Measurements from ENCODE around the gene ADH5. TPM values are rescaled to one million over a fixed set of nuclear protein-coding genes. Genes with fewer than 3 reads are reported as not detected.

The ADH5 gene
- total and polyA plus RNA-seq, 12 donors: 62.3 to 254 (median 196) TPM

DNA sequence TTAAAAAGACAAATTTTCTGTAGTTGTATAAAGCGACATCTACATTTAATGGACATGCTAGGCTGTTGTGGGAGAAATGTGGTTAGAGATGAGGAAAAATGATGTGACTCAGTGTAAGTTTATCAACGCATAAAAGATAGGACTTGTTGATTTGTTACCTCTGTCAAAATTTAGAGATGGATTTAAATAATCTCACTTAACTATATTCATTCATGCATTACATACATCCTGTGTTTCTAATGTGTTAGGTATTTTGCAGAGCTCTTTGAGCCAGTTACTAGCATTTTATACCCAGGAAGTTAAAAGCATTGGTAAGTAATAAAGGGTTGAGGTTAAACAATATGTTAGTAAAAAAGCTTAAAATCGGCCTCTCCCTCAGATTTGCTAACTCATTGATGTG is 58.7 kb downstream of the ADH5 start:
- peaks cover 0 to 13% (median 0%) of the 10 kb centered on the region in 9 donors for H3K36me3 ChIP-seq
- intact Hi-C loops (cut with DNase I): no loop called here
- H3K27ac ChIP-seq: no peak overlapping the region
- TF ChIP-seq, protein P1, sequence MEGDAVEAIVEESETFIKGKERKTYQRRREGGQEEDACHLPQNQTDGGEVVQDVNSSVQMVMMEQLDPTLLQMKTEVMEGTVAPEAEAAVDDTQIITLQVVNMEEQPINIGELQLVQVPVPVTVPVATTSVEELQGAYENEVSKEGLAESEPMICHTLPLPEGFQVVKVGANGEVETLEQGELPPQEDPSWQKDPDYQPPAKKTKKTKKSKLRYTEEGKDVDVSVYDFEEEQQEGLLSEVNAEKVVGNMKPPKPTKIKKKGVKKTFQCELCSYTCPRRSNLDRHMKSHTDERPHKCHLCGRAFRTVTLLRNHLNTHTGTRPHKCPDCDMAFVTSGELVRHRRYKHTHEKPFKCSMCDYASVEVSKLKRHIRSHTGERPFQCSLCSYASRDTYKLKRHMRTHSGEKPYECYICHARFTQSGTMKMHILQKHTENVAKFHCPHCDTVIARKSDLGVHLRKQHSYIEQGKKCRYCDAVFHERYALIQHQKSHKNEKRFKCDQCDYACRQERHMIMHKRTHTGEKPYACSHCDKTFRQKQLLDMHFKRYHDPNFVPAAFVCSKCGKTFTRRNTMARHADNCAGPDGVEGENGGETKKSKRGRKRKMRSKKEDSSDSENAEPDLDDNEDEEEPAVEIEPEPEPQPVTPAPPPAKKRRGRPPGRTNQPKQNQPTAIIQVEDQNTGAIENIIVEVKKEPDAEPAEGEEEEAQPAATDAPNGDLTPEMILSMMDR (IDR thresholded peaks at IDR 0.05): no peak
- ATAC-seq (no peak), DNase-seq (no peak)
- no peak overlapping the region for H3K4me3 ChIP-seq
- H3K9me3 ChIP-seq: no peaks in the 10 kb centered on the region
- H3K27me3 ChIP-seq: no peaks in the 10 kb centered on the region
- peaks cover 0 to 31% (median 14%) of the 10 kb centered on the region in 9 donors for H3K4me1 ChIP-seq
- WGBS, 2 donors: 84 to 89% methylated on average over 3 of the region's 3 CpGs

DNA sequence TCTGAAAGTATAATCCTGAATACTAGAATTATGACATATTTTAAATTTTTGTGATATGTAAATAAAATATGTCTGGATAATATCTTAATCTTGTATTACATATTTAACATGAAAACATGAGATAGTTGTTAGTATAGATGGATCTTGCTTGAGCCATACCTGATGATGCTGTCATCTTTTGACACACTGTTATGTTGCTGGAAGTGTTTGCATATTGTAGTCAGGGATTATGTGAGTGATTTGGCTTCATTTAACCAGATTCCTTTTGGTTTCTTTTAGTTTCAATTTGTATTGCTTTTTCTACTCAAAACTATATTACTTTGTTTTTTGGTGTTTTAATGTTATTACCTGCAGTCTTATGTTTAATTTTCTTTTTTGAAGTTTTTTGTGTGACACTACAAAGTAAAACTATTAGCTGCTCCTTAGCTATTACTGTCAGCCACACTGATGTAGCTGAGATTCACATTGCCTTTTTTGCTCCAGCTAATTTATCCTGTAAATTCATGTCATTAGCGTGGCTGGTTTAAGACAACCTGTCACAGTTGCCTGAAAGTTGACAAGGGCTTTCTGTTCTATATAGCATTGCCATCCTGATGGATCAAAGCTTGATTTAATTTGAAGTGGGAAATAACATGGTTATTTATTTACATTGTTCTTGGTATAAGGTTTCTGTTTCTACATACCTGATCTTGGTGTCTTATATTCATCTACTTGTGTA is 59.4 kb downstream of the ADH5 start:
- DNase-seq: no peak
- no peak overlapping the region for H3K4me3 ChIP-seq
- intact Hi-C loops (cut with DNase I): no loop called here
- H3K9me3 ChIP-seq: no peaks in the 10 kb centered on the region
- TF ChIP-seq, protein P1 (IDR thresholded peaks at IDR 0.05): no peak
- peaks cover 0 to 7% (median 0%) of the 10 kb centered on the region in 9 donors for H3K36me3 ChIP-seq
- H3K27ac ChIP-seq: no peak overlapping the region
- ATAC-seq: no peak
- H3K4me1 ChIP-seq: peaks cover 0 to 38% (median 20%) of the 10 kb centered on the region in 9 donors
- WGBS, 2 donors: 80 to 81% methylated on average over 1 of the region's 1 CpG
- H3K27me3 ChIP-seq: no peaks in the 10 kb centered on the region

DNA sequence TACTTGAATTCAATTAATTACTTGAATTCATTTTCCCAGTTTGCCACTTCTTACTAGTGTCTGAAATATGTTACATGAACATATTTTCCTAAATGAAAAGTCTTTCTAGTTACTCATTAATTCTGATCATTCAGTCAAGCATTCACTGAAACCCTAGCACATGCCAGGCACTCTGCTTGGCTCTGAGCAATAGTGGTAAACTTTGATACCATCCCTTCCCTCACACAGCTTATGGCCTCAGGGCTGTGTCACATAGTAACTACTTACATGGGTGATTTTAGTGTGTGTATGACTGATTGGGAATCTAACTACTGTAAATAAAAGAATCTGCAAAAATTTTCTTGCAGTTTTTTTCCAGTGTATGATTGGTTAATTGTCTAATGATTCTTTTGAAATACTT is 60.4 kb downstream of the ADH5 start:
- ATAC-seq: no peak
- intact Hi-C loops (cut with DNase I): no loop called here
- H3K27ac ChIP-seq: no peak overlapping the region
- TF ChIP-seq, protein P1 (IDR thresholded peaks at IDR 0.05): no peak
- H3K4me3 ChIP-seq: no peak overlapping the region
- DNase-seq: no peak
- H3K9me3 ChIP-seq: no peaks in the 10 kb centered on the region
- H3K36me3 ChIP-seq: peaks cover 0 to 7% (median 0%) of the 10 kb centered on the region in 9 donors
- H3K27me3 ChIP-seq: no peaks in the 10 kb centered on the region
- peaks cover 0 to 43% (median 17%) of the 10 kb centered on the region in 9 donors for H3K4me1 ChIP-seq

DNA sequence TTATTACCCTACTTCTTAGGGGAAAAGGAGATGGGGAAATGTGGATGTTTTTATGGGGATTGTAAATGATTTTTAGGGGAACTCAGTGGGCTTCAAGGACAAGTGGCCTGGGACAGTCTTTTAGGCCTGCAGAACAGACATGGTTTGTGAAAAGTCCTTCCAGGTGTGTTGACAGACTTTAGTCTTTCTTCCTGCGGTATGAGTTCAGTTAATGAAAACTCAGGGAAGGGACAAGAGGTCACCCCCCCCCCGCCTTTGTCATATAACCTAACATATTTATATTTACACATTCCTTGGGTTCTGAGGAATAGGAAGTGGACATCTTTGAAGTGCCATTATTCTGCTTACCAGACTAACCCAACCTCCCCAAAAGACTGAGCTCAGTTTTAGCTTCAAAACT is 61.3 kb downstream of the ADH5 start:
- DNase-seq (no peak), ATAC-seq (no peak)
- Histone ChIP-seq H3K4me1 (peaks cover 0 to 45% (median 17%) of the 10 kb centered on the region in 9 donors), H3K4me3 (no peak overlapping the region), H3K27ac (no peak overlapping the region), H3K36me3 (peaks cover 0 to 7% (median 0%) of the 10 kb centered on the region in 9 donors), H3K27me3 (no peaks in the 10 kb centered on the region), H3K9me3 (peaks cover 0 to under 1% (median 0%) of the 10 kb centered on the region in 11 donors)
- 94 to 98% methylated on average over 2 of the region's 2 CpGs for WGBS, 2 donors
- intact Hi-C loops (cut with DNase I): no loop called here
- TF ChIP-seq, protein P1 (IDR thresholded peaks at IDR 0.05): no peak

Data from heart right ventricle (tissue), 16 donors.